Measurements from ENCODE around the gene SLC41A2. TPM values are rescaled to one million over a fixed set of nuclear protein-coding genes. Genes with fewer than 3 reads are reported as not detected.

Gene SLC41A2
- total RNA-seq, 4 donors from 2014 or later, result 8.4 to 26.1 (median 18.0) TPM

DNA sequence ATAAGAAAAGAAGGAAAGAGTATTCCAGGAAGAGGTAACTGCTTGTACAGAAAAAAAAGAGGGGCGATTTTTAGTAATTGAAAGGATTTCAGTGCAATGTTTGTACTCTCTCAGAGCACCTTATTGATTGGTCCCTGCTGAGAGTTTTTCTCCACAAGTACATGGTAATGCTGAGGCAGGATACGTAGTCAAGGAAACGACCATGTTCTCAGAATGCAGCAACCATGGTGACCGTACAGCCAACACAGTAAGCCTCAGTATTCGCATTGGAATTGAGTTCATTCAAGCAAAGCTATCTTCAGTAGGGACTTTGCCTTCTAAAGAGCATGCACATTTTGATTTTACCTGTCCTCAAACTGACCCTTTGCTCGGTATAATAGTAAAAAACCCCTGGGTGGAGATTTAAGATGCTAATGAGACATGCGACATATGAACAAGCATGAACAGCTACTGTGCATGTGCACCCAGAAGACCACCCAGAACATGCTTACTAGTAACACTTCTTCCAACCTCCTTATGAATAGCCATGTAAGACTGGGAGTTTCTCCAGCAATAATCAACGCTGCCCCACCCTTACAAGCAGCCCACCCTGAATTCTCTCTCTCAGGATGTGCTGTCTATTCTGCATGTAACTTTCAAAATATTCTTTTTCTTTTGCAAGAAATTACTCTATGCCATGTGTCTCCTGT is 6.2 kb upstream of the SLC41A2 start:
- no peak for DNase-seq (ENCODE audit: low spot score in 2 of 2)
- Histone ChIP-seq H3K4me1 (peaks cover 0 to 8% (median 5%) of the 10 kb centered on the region in 4 donors), H3K4me3 (no peak overlapping the region), H3K27ac (no peak overlapping the region), H3K9me3 (peaks cover 0 to 3% (median 0%) of the 10 kb centered on the region in 4 donors), H3K36me3 (no peaks in the 10 kb centered on the region), H3K27me3 (no peaks in the 10 kb centered on the region)
- 48 to 50% methylated on average over 8 of the region's 8 CpGs for WGBS, 2 donors
- TF ChIP-seq EP300 (IDR thresholded peaks at IDR 0.05) (no peak), CTCF (IDR thresholded peaks at IDR 0.05) (no peak), POLR2A (IDR thresholded peaks at IDR 0.05) (no peak)

- Histone ChIP-seq H3K9me3 (peaks cover 0 to 3% (median 0%) of the 10 kb centered on the region in 4 donors), H3K4me1 (peaks cover 0 to 14% (median 10%) of the 10 kb centered on the region in 4 donors), H3K27me3 (no peaks in the 10 kb centered on the region), H3K4me3 (no peak overlapping the region), H3K27ac (no peak overlapping the region), H3K36me3 (no peaks in the 10 kb centered on the region)
- no peak for DNase-seq (ENCODE audit: low spot score in 2 of 2)
- 62 to 74% methylated on average over 6 of the region's 6 CpGs for WGBS, 2 donors
- TF ChIP-seq POLR2A (IDR thresholded peaks at IDR 0.05) (no peak), EP300 (IDR thresholded peaks at IDR 0.05) (no peak), CTCF (IDR thresholded peaks at IDR 0.05) (no peak)
Observed at GRCh38 chr12:104963757-104964156, 5.7 kb upstream of the SLC41A2 start.

GRCh38 chr12:104960464-104960863 is 2.4 kb upstream of the SLC41A2 start:
- H3K9me3 ChIP-seq, result no peaks in the 10 kb centered on the region
- peaks cover 0 to 27% (median 11%) of the 10 kb centered on the region in 4 donors for H3K4me1 ChIP-seq
- 94 to 96% methylated on average over 4 of the region's 4 CpGs for WGBS, 2 donors
- TF ChIP-seq POLR2A (IDR thresholded peaks at IDR 0.05) (no peak), EP300 (IDR thresholded peaks at IDR 0.05) (no peak), CTCF (IDR thresholded peaks at IDR 0.05) (no peak)
- H3K4me3 ChIP-seq, result no peak overlapping the region
- DNase-seq (ENCODE audit: low spot score in 2 of 2), result no peak
- H3K36me3 ChIP-seq, result no peaks in the 10 kb centered on the region
- H3K27ac ChIP-seq, result no peak overlapping the region
- H3K27me3 ChIP-seq, result no peaks in the 10 kb centered on the region

GRCh38 chr12:104959335-104959841 is 1.3 kb upstream of the SLC41A2 start:
- H3K4me1 ChIP-seq, result peaks cover 0 to 27% (median 11%) of the 10 kb centered on the region in 4 donors
- peak overlapping the region in 1 of 4 donors; percentile 89 for H3K4me3 ChIP-seq

More at GRCh38 chr12:104959335-104959841, 1.3 kb upstream of the SLC41A2 start:
- H3K9me3 ChIP-seq, result no peaks in the 10 kb centered on the region
- TF ChIP-seq CTCF (IDR thresholded peaks at IDR 0.05), result no peak
- no peak for TF ChIP-seq POLR2A (IDR thresholded peaks at IDR 0.05)
- TF ChIP-seq EP300 (IDR thresholded peaks at IDR 0.05), result no peak
- peak overlapping the region in 2 of 4 donors; percentile 82 to 91 for H3K27ac ChIP-seq
- no peaks in the 10 kb centered on the region for H3K27me3 ChIP-seq
- no peak for DNase-seq (ENCODE audit: low spot score in 2 of 2)
- WGBS, 2 donors, result 44 to 56% methylated on average over 2 of the region's 2 CpGs
- no peaks in the 10 kb centered on the region for H3K36me3 ChIP-seq
